Amniotic epithelial cell (primary cell): ENCODE measurements around the gene PRPF38A.

Source experiments
- DNase-seq: peaks from one replicate; pipeline ENCODE4 v3.0.0-alpha.2; 2010; ENCODE audit warnings: low read depth

The PRPF38A gene

GRCh38 chr1:52461821-52462220 lies 57.4 kb downstream of the PRPF38A start:
- DNase-seq: no peak

GRCh38 chr1:52463891-52464290 lies 59.5 kb downstream of the PRPF38A start:
- no peak for DNase-seq

GRCh38 chr1:52469108-52469507 lies 64.7 kb downstream of the PRPF38A start:
- DNase-seq: no peak
